HG02970 (cell line): ENCODE results near the gene DNAJA3.

Experiments
- ATAC-seq: cut with Tn5 transposase; IDR thresholded peaks from one replicate; pipeline ENCODE4 v1.9.1; 2021; ENCODE audit warnings: mild to moderate bottlenecking, moderate library complexity, moderate number of reproducible peaks; ENCODE audit not compliant: unreplicated experiment, low FRiP score

The DNAJA3 gene

DNA sequence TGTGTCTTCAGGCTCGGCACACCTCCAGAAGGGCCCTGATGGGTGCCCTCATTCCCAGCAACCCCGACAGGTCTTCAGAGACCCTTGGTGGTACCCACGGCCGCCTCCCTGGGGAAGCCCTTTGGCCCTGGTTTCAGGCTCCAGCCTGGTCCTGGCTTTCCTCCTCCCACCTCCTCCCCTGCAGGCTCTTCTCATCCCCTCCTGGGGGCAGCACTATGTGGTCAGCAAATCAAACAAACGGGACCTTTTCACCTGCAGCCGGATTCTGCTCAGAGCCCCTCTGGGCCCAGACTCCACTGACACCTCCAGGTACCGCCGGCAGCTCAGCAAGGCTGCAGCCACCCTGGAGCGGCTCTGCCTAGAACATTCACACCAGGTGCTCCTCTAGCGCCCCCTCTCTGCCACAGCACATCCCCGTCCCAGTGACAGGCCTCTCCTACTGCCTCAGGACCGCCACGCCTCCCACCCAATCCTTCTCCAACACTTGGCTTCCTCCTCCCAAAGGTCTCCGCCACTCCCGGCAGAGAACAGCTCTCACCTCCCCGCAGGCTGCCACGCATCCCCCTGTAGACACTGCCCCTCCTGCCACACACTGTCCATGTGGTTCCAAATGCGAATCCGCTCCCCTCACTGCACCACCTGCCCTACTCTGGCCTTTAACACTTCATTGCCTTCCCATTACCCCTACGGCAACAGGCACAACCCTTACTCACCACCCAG is 21.3 kb upstream of the DNAJA3 start:
- ATAC-seq, result no peak

DNA sequence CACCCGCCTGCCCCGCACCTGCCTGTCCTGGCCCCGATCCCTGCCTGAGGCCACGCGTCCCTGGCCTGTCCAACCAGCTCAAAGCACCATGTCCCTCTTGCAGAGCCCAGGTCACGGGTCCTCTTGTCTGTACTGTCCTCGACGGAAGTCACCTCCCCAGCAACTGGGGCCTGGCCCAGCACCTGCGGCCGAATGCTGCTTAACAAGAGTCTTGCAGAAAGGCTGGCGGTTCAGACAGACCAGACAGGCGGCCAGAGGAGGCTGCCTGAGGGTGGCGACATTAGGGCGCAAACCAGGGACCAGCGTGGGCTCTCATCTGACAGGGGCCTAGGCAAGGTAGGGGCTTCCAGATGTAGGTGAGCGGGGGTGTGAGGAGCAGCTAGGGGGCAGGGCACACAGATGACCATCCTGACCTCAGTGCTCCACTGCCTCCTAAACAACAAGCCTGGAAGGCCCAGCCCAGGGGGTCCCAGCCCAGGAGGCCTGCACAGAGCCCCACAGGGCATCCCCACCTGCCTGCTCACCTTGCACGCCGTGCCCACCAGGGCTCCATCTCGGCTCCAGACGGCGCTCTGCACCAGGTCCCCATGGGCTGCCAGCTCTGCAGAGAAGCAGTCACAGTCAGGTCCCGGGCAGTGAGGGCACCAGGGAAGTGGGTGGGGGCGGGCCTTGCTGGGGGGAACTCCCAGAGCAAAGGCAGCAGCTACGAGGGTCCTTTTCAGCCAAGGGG is 20.5 kb upstream of the DNAJA3 start:
- no peak for ATAC-seq

DNA sequence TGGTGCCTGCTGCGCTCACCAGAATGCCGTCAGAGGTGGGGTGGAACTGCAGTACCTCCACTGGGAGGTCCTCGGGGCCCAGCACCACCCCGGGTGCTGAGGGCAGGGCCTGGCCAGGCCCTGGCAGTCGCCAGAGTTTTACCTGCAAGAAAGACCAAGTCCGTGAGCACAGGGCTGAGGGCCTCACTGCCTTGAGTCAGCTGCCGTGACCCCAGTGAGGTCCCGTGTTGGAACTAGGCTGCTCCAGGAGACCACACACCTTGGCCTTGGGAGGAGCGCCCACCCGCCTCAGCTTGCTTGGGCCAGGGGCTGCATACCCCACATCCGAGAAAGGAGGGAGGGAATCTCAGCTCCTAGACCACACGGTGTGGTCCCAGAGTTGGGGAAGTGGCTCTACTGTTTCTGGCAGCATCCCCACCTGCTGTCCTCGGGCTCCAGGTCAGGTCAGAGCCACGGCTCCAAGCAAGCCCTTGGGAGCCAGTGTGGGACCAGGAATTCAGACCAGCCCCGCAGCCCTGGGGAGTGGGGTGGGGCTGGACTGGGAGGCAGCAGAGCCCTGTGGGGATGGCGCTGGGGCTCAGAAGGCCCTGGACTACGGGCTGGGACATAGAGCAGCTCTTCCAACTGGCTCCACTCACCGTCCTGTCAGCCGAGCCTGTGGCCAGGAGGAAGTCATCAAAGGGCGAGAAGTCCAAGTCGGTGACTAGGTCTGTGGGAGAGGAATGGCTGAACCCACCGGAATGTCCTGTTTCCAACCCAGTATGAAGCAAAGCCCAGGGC is 17.9 kb upstream of the DNAJA3 start:
- ATAC-seq, result no peak

DNA sequence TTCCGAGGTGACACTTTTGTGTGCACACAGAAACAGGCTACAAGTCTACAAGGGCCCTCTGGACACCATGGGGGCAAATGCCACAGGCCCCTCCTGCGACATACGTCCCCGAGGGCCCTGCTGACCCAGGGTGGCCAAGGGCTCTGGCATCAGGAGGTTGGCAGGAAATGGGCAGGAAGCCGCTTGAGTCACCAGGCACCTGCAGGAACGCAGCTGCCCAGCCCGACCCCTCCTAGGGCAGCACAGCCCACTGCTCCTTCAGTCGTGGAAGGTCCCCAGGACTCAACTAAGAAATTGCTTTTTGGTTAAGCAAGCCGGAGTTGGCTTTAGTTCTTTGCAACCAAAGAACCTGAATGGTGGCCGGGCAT is 17.4 kb upstream of the DNAJA3 start:
- ATAC-seq, result no peak

DNA sequence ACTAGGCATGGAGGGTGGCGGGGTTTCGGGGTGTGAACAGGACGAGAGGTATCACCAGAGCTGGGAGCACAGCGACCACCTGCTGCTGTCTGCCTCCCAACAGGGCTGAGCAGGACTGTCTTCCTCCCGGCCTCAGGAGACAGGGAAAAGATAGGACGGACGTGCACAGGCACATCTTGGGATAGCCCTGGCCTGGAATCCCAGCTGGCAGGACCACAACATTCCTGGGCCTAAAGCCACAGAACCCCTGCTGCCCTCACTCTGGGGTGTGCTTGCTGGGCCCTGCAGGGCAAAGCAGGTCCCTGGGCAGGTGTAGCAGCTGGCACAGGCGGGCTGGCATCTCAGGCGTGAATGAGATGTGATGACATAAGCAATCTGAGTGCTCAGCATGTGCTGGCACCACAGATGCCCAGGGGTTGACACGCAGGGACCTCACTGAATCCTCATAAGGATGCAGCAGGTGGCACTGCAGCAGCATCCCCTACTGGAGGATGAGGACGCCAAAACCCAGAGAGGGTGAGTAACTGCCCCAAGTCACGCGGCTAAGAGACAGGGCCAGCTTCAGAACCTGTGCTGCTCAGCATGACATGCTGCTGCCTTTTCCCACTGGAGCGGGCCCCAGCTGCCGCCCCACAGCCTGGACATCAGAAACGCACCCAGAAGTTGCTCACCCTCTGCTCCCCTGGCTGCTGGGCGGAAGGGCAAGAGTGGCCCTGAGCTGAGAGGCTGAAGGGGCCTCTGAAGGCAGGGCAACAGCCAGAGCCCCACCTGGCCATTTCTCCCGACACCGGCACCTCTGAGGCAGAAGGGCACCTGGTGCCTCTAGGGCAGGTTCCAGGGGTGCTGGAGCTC is 16.4 kb upstream of the DNAJA3 start:
- no peak for ATAC-seq

DNA sequence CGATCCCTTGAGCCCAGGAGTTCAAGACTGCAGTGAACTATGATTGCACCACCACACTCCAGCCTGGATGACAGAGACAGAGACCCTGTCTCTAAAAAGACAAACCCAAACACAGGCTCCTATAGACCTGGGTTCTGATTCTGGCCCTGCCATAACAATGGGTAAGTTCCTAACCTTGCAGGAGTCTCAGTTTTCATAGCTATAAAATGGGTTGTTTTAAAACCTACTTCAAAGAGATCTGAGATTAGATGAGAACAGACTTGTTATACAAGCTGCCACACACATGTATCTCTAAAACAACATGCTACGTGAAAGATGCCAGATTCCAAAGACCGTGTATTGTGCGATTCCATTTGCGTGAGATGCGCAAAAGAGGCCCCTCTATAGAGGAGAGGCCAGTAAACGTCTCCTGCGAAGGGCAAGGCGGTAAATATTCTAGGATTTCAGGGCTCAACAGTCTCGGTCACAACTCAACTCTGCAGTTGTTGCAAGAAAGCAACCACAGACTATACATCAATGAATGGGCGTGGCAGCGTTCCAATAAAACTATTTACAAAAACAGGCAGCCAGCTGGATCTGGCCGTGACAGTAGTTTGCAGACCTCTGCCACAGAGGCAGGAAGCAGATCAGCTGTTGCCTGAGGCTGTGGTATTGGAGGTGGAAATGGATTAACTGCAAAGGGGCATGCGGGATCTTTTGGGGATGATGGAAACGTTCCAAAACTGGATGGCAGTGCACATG is 15.2 kb upstream of the DNAJA3 start:
- no peak for ATAC-seq

DNA sequence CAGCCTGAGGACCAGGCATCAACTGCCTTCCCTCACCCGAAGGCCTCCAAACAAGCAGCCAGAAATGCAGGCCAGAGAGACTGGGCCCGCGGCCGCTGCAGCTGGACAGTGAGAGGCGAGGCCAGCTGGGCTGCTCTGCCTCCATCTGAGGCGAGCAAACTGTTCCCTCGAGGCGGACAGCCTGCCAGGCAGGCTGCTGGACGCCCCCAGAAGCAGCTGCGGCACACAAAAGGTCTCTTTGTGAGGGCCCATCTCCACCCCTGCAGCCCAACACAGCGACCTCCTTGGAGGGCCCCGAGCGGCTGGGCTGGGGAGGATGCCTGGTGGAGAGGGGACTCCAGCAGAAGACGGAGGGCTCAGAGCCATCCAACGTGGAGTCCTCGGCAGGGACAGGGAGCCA is 14.0 kb upstream of the DNAJA3 start:
- no peak for ATAC-seq

DNA sequence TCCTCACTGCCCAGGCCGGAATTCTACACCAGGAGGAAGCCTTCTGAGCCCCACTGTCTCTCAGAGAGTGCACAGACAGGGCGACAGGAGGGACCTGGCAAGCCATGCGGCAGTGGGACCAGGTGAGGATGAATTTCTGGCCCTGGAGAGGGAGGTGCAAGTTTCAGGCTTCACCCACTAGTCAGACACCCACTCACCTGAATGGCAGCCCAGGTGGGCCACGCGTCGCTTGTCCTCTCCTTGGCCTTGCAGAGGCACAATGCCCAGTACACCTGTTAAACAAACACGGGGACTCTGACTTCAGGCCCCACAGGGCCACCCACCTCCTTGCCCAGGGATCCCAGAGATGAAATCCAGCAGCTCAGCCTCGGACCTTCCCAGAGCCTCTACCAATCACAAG is 13.5 kb upstream of the DNAJA3 start:
- no peak for ATAC-seq

DNA sequence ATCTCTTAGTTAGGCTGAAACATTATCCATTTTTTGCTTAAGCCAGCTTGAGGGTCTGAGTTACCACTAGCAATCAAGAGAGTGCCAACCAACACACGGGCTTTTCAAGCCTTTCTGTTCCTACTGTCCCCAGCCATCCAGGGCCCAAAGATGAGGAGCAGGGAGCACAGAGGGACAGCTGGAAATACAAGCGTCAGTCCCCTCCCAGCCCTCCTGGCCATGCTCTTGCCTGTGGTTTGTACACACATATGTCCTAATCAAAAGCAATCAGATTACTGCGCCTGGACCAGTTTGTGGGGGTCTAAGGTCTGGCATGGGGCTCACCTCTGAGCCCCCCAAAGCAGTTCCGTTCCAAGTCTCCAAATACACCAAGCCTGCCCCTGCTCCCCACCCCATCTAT is 12.8 kb upstream of the DNAJA3 start:
- no peak for ATAC-seq

DNA sequence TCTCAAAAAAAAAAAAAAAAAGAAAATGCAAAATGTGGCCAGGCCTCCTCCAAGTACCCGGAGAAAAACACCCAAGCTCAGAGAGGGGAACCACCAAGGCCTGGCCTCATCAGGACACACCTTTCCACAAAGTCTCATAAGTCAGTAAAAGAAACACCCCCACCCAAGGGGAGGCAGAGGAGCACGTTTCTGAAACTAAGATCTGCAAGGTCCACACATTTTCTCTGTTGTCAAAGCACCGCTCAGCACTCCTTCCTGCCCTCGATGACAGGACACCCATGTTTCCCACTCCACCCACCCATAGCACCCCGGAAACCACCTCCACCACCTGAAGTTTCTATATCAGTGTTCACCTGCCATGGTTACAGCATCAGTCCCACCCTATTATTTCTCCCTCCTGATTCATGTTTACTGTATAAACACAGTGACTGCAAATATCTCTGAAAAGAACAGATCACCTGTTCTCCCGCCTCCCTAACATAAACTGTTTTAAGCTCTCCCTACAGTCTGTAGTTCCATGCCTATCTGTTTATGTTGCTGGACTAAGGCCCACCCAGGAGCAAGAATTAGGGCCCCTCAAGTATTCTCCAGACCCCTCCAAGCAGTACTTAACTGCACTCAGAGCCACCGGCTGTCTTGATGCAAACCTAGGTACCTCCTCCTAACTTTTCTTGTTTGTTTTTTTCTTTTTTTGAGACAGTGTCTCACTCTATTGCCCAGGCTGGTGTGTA is 11.3 kb upstream of the DNAJA3 start:
- ATAC-seq, result peak; percentile 53

DNA sequence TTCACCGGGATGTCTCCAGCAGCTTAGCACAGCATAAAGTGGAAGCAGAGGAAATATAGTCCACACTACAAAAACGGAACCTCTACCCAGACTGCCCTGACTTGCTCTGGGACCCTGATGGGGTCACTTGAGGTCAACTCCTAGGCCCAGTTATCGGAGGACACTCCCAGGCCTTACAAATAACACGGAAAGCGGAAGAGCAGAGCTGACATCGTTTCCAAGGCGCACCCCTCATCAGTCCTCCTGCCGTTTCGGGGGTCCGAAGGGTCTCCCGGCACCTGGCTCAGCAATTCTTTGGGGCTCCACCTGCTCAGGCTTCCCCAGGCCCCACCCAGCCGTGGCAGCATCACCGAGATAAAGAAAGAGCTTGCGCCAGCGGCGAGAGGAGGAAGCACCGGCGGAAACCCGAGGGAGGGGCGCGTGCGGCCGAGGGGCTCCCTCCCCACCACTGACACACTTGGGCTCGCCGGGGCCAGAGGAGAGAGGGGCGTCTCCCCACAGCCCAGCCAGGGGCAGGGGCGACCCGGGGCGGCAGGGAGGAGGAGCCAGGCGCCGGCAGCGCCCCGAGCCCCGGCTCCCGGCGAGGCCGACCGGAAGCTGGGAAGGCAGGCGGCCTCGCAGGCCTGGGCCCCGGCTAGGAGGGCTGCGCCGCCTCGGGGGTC is 10.0 kb upstream of the DNAJA3 start:
- peak; percentile 9 for ATAC-seq

DNA sequence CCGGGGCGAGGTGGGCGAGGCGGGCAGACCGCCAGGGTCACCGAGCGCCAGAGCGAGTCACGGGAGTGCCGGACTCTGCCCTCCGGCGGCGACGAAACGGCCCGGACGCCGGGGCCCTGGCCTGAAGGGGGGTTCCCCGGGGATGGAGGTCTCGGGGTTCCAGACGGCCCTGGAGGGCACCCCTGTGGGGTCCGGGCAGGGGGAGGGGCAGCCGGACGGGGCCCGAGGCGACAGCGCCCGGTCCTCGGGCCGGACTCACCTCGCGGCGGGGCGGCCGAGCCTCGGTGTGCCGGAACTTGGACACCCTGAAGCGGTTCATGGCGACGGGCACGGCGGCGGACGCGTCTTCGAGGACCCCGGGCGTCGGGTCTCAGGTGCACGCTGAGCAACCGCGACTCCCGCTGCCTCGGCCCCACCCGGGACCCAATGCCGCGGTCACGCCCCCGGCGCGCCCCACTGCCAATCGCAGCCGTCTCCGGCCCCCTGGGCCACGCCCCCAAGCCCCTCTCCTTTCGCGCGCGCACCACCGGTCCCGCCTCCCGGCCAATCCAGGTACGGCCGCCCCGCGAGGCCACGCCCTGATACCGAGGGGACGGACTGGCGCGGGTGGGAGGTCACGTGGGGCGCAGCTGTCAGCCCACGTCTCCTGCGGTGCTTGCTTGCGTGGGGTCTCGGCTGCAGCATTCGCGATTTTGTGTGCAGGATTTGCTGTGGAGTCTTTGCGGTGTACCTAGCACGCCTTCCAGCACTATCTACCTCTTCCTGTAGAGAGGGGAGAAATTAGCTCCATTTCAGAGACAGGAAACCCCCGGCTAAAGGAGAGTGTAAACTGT is 9.3 kb upstream of the DNAJA3 start, which contains the start of gene CORO7:
TSS of gene CORO7 (minus strand) at position 397 of the 833 bp plus-strand sequence. CDS start at position 319, 78 bp downstream.
- ATAC-seq, result peak; percentile 55

DNA sequence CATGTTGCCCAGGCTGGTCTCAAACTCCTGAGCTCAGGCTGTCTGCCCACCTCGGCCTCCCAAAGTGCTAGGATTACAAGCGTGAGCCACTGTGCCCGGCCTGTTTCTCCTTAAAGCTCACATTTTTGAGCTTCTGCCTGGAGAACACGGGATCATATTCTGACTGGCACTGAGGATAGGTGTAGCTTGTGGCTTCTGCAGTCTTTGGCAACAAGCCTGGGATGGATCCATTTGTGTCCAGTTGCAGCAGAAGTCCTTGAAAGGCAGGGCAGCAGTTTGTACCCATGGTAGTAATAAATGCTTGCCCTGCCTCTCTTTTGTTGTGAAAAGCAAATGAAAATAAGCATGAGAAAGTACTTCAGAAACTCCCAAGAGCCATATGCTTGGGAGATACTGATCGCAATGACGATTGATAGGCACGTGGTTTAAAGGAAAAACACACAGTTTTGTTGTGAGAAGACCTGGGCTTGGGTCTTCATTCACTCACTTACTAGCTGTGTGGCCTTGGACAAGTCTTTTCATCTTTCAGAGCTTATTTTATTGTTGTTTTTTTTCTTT is 6.2 kb upstream of the DNAJA3 start:
- ATAC-seq, result no peak

DNA sequence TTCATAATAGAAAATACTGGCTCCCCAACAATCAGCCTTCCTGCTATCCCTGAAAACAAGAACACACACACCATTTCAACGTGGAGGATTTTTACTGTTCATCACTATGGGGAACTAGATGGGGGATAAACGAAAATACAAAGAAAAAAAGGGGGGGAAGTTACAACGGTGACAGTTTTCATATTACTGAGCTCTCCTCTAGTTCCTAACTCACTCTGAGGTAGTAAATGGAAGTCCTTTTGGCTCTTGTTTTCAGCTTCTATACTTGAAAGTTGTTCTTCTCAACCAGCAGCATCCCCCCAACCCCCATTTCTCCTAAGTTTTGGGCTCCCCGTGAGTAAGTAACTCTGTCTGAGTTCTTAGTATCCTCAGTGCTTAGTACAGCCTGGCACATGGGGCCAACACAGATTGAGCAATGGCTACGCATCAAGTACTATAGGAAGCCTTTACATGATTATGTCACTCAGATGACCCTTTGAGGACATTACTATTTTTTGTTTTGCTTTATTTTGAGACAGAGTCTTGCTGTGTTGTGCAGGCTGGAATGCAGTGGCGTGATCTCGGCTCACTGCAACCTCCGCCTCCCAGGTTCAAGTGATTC is 5.1 kb upstream of the DNAJA3 start:
- no peak for ATAC-seq

DNA sequence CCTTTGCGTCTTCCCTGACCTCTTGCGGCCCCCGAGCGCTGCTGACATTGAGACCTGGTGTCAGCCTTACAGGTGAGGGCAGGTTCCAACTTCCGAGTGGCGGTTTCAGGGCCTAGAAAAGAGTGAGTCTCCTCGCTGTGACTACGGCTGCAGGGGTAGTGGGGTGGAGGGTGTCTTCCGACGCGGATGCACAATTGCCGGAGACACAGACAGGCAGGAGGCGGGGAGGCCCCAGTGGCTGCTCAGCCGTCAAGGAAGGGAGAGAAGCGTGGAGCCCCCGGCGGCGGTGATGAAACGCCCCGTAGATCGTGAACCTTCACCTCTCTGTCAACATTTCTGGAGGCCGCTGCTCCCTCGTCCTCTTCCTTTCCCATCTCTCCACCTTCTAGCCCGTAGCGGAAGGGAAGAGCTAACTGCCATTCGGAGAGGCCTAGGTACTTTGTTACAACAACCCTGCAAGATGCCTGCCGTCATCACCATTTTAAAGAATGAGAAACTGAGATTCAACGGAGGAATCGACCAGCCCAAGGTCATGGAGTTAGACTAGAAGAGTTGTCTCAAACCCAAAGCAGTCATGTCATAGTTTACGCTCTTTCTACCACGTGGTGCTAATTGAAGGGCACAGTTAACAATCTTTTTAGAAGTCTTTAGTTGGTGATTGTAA is 485 bp downstream of the DNAJA3 start:
- ATAC-seq, result peak; percentile 6

DNA sequence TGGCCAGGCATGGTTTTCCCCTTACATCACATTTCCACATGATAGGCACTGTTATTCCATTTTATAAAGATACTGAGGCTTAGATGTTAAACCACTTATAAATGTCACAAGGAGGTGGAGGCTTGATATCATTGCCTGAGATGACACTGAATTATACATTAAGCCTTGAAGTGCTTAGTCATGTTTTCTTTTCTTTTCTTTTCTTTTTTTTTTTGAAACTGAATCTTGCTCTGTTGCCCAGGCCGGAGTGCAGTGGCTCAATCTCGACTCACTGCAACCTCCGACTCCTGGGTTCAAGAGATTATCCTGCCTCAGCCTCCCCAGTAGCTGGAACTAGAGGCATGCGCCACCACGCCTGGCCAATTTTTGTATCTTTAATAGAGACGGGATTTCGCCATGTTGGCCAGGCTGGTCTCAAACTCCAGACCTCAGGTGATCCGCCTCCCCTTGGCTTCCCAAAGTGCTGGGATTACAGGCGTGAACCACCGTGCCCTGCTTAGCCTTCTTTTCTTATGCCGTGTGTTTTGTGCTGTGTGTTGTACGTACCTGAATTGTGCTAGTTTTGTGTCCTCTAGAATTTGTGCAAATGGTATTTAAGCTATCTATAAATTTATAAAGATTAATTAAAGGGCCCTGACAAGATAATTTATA is 1.2 kb downstream of the DNAJA3 start:
- no peak for ATAC-seq
